ENCODE data around the gene EPHA8. TPM values are rescaled to one million over a fixed set of nuclear protein-coding genes. Genes with fewer than 3 reads are reported as not detected.

The EPHA8 gene
- total RNA-seq, 1 experiment from 2014 or later = 3.8 TPM

DNA sequence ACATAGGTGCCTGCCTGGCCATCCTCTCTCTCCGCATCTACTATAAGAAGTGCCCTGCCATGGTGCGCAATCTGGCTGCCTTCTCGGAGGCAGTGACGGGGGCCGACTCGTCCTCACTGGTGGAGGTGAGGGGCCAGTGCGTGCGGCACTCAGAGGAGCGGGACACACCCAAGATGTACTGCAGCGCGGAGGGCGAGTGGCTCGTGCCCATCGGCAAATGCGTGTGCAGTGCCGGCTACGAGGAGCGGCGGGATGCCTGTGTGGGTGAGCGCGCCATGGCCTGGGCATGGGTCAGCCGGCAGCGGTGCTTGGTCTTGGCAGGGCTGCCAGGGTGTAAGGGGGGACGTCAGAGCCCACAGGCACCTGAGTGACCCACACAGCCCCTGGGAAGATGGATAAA lies 13.3 kb downstream of the EPHA8 start:
- Mint-ChIP-seq H3K27ac (no peak overlapping the region), H3K9me3 (peaks cover 24% of the 10 kb centered on the region), H3K4me3 (no peak overlapping the region), H3K4me1 (peaks cover 7% of the 10 kb centered on the region), H3K27me3 (ENCODE audit: low read depth) (peaks cover 2% of the 10 kb centered on the region; the same call in 1 of the 2 replicates), H3K36me3 (peaks cover 19% of the 10 kb centered on the region)
- TF ChIP-seq, protein P1, sequence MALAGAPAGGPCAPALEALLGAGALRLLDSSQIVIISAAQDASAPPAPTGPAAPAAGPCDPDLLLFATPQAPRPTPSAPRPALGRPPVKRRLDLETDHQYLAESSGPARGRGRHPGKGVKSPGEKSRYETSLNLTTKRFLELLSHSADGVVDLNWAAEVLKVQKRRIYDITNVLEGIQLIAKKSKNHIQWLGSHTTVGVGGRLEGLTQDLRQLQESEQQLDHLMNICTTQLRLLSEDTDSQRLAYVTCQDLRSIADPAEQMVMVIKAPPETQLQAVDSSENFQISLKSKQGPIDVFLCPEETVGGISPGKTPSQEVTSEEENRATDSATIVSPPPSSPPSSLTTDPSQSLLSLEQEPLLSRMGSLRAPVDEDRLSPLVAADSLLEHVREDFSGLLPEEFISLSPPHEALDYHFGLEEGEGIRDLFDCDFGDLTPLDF (CRISPR knock-in tag; IDR thresholded peaks at IDR 0.05) = no peak
- TF ChIP-seq ZNF512 (CRISPR knock-in tag; IDR thresholded peaks at IDR 0.05; ENCODE audit: borderline replicate concordance) (no peak), ATF1 (CRISPR knock-in tag; IDR thresholded peaks at IDR 0.05) (no peak), ZNF232 (CRISPR knock-in tag; IDR thresholded peaks at IDR 0.05) (no peak), ZNF219 (CRISPR knock-in tag; IDR thresholded peaks at IDR 0.05; ENCODE audit: borderline replicate concordance) (no peak), ARID4B (CRISPR knock-in tag; IDR thresholded peaks at IDR 0.05; ENCODE audit: borderline replicate concordance) (no peak), ZMAT4 (CRISPR knock-in tag; IDR thresholded peaks at IDR 0.05) (no peak), RELA (CRISPR knock-in tag; IDR thresholded peaks at IDR 0.05; ENCODE audit: borderline replicate concordance) (no peak), FOXJ3 (CRISPR knock-in tag; IDR thresholded peaks at IDR 0.05; ENCODE audit: borderline replicate concordance) (no peak), TEAD1 (CRISPR knock-in tag; IDR thresholded peaks at IDR 0.05) (no peak)
- DNase-seq (ENCODE audit: low spot score) (no peak), ATAC-seq (no peak)
- POLR2A ChIA-PET = no interaction called here
- CTCF ChIA-PET = interaction anchor here (1.0 to 1.6 kb wide), 2 partner anchors 12 to 31 kb away, joined by 3 read pairs; no protein-coding TSS in a partner anchor

DNA sequence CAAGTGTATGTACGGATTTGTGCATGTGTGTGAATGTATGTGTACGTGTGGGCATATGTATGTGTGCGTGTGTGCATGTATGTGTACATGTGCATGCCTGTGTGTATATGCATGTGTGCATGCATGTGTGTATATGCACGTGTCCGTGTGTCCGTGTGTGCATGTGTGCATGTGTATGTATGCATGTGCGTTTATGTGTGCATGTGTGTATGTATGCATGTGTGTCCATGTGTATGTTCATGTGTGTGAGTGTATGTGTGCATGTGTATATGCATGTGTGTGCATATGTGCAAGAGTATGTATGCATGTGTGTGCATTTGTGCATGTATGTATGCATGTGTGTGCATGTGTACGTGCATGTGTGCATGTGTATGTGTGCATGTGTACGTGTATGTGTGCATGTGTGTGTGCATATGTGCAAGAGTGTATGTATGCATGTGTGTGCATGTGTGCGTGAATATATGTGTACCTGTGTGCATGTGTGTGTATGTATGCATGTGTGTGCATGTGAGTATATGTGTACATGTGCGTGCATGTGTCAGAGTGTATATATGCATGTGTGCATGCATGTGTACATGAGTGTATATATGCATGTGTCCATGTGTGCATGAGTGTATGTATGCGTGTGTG lies 15.6 kb downstream of the EPHA8 start:
- H3K9me3 Mint-ChIP-seq = peaks cover 24% of the 10 kb centered on the region
- ATAC-seq = no peak
- ChIA-PET CTCF (no interaction called here), POLR2A (no interaction called here)
- no peak for DNase-seq (ENCODE audit: low spot score)
- no peak overlapping the region; the same call in 1 of the 2 replicates for H3K27ac Mint-ChIP-seq
- no peak for TF ChIP-seq OVOL2 (CRISPR knock-in tag; IDR thresholded peaks at IDR 0.05; ENCODE audit: borderline replicate concordance)
- TF ChIP-seq CREM (CRISPR knock-in tag; IDR thresholded peaks at IDR 0.05) = no peak
- TF ChIP-seq HMGA2 (CRISPR knock-in tag; IDR thresholded peaks at IDR 0.05) = no peak
- TF ChIP-seq, protein P2, sequence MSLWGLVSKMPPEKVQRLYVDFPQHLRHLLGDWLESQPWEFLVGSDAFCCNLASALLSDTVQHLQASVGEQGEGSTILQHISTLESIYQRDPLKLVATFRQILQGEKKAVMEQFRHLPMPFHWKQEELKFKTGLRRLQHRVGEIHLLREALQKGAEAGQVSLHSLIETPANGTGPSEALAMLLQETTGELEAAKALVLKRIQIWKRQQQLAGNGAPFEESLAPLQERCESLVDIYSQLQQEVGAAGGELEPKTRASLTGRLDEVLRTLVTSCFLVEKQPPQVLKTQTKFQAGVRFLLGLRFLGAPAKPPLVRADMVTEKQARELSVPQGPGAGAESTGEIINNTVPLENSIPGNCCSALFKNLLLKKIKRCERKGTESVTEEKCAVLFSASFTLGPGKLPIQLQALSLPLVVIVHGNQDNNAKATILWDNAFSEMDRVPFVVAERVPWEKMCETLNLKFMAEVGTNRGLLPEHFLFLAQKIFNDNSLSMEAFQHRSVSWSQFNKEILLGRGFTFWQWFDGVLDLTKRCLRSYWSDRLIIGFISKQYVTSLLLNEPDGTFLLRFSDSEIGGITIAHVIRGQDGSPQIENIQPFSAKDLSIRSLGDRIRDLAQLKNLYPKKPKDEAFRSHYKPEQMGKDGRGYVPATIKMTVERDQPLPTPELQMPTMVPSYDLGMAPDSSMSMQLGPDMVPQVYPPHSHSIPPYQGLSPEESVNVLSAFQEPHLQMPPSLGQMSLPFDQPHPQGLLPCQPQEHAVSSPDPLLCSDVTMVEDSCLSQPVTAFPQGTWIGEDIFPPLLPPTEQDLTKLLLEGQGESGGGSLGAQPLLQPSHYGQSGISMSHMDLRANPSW (CRISPR knock-in tag; conservative IDR thresholded peaks at IDR 0.05; ENCODE audit: low read depth) = no peak
- no peak for TF ChIP-seq ZNF317 (CRISPR knock-in tag; IDR thresholded peaks at IDR 0.05; ENCODE audit: borderline replicate concordance, low read depth)
- H3K36me3 Mint-ChIP-seq = peaks cover 19% of the 10 kb centered on the region
- no peak overlapping the region for H3K4me3 Mint-ChIP-seq
- peaks cover 2% of the 10 kb centered on the region; the same call in 1 of the 2 replicates for H3K27me3 Mint-ChIP-seq (ENCODE audit: low read depth)
- no peaks in the 10 kb centered on the region for H3K4me1 Mint-ChIP-seq
